A172 (cell line): Measurements from ENCODE around the gene UBAP2L. TPM values are rescaled to one million over a fixed set of nuclear protein-coding genes. Genes with fewer than 3 reads are reported as not detected.
"Not testable (repeated sequence)": the region's sequence is repeated elsewhere in the genome, so short reads cannot be mapped to it uniquely, and the experiment has no call there.

Experiments
- DNase-seq: peaks from one replicate; pipeline ENCODE4 v3.0.0-alpha.2; 2015; ENCODE audit warnings: low spot score
- total RNA-seq: library from RNA; depleted of rRNA; stranded (reverse); fragments of >200 nt; shearing (Covaris generic); gene quantifications from 2 replicates; pipeline ENCODE4 v1.2.3, GENCODE V29; 2014

The UBAP2L gene
- total RNA-seq, 1 experiment from 2014 or later: 148 TPM

DNA sequence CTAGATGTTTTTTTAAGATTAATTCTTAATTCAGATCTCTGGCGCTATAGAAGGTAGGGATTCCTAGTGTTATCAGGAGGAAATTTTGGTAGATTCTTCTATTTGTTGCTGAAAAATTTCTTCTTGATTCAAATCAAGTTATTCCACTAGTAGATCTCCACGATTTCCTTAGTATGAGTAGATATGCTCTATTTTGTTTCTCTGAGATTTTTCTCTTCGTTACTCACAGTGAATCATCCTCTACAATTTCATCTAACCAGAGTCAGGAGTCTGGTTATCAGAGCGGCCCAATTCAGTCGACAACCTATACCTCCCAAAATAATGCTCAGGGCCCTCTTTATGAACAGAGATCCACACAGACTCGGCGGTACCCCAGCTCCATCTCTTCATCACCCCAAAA lies 32.9 kb downstream of the UBAP2L start:
- no peak for DNase-seq

DNA sequence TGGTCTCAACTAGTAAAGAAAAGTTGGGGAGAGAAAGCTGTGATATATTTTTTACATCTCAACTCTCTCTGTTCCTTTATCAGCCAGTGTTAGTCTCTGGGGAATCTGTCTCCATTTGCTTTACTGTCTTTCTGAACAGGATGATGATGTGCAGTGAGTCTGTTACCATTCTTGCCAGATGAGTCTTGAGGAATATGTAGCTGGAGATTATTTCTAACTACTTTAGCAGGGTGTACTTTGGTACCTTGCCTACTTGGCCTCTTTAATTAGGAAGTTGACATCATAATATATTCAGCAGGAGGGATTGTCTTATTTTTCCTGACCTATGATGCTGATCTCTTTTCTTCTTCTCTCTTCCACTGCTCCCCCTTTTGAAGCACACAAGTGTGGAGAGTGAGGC lies 35.9 kb downstream of the UBAP2L start:
- no peak for DNase-seq

DNA sequence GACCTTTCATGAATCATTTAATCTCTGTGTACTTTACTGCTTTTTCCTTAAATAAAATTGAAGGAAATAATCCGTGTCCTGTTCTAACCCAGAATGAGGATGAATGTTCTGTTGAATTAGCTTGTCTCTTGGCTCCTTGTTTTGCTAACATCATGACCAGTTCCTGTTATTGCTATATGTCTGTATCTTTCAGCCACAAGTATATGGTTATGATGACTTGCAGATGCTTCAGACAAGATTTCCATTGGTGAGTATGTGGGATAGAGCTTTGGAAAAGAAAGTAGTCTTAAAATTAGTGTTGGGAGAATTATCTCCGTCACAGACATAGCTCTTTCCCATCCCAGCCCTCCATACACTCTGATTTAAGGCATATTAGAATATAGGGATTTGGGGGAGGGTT lies 38.0 kb downstream of the UBAP2L start:
- no peak for DNase-seq

DNA sequence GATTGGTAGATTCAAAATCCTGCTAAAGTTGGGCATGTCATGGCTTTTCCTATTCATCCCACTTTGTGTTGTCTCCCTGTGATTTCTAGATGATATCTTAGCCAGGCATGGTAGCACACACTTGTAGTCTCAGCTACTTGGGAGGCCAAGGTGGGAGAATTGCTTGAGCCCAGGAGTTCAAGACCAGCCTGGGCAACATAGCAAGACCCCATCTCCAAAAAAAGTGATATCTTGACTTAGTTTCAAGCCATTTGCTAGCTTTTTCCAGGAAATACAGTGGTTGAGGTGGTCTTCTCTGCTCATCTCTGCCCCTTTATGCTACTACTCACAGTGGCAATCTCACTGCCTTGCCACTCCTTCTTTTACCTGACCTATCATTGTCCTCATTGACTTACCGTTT lies 39.4 kb downstream of the UBAP2L start:
- no peak for DNase-seq

DNA sequence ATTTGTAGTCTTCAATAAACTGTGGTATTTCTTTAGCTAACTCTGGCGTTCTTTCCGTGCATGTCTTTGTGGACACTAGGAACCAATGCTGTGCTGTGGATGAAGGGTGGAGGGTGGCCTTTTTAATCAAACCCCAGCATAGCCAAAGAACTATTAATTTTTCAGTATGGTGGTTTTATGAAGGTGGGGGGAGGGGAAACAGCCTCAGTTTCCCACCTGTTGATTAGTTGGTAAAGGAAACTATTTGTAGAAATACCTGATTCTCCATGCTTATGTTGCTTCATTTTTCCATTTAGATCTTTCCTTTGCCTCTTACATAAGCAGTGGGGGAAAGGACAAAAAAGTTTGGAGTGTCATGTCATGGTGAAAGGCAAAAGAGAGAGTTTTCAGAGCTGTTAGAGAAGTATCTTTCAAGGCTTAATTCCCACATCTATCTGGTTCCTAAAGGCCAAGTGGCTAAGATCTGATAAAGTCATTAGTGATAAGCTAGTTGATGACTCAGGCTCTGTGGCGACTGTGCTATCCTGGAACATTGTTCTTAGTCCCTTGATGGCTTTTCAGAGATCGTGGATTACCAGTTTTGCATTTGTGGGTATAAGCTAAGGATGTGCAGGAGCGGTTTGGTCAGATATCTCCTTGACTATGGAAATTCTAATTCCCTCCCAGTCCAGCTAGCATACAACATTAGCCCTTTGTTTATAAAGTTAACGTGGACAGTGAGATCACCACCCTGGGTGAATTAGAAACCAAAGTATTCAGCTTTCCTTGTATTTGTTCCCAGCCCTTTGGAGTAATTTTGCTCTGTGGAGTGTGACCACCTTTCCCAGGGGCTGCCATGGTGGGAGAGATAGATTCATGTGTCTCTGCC lies 42.9 kb downstream of the UBAP2L start:
- DNase-seq: peak; percentile 73

DNA sequence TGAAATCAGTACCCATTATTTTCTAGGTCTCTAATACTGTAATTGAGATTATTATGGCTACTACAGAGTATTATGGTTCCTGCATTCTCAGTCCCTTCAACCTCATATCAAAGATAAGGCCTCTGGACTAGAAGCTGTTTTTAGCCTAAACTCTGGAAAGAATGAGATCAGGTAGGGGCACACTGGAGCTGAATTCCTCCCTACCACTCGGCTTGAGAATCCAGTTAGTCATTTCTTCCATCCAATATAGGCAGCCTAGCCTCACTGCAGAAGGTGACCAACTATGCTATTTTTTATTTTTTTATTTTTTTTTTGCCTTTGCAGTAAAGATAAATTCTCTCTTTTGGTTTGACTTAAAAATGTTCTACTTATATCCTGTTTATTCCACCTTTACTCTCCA lies 43.7 kb downstream of the UBAP2L start:
- DNase-seq: no peak

DNA sequence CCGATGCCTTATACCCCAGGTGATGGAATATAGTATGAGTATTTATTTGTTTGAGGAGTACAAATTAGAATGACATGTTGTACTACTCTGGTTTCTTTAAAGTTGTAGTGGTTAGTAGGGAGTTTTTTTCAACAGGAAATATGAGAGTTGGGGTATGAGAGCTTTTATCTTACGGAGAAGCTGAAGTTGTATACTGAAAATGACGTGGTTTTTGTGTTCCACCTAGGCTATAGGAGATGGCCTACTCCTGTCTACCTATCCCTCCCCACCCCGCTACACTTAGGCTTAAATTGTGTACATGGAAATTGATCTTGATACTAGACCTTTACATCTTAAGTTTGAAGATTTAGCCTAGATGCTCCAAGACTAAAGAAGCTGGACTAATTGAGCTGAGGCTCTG lies 44.8 kb downstream of the UBAP2L start:
- no peak for DNase-seq

DNA sequence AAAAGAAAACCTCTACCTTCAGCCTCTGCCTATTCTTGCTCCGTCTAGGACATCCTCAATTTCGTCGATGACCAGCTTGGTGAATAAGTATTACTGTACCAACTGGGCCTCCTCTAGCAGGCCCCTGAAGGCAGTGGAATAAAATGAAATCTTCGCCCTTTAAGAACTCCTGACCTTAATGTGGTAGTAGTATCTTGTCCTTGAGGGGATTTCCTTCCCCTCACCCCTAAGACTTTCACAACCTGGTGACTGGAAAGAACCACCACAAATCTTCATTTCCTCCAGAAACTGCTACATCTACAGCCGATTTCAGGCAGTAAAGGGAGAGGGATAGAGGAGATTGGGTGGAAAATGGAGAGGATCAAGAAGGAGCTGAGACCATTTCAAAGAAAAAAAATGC lies 50.1 kb downstream of the UBAP2L start:
- no peak for DNase-seq

DNA sequence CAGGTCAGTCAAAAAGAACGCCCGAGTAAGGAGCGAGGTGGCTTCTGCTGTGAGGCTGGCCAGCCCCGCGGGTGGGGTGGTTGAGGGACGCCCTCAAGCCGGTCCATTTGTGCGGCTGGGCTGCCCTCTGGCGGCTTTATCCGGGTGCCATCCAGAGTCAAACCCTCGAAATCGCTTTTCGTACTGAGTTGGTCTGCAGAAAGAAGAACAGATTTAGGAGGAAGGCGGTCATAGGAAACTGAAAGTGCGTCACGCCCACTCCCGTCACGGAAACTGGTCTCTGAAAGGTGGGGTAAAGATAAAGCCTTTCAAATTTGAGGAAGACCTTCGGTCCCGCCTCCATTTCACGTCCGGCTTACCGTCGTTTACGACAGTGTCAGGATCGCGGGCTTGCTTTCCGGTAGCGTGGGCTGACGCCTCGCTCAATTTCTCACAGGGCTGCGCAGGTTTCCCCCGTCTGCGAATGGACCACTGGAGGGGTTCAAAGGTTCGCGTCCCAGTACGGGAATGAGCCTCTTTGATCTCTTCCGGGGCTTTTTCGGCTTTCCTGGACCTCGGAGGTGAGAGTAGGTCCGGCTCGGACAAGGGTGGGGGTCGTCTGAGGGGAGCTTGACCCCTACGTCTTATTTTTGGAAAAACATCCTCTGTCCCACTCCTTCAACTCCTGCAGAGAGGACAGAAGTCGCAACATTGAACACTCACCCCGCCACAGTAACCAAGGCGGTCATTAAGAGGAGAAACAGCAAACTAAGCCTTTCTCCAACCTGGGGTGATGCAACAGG lies 51.7 kb downstream of the UBAP2L start, which contains the start of gene HAX1:
TSS of gene HAX1 (plus strand) at position 413 of the 782 bp plus-strand sequence. CDS start at position 508, 95 bp downstream.
- peak; percentile 98 for DNase-seq

DNA sequence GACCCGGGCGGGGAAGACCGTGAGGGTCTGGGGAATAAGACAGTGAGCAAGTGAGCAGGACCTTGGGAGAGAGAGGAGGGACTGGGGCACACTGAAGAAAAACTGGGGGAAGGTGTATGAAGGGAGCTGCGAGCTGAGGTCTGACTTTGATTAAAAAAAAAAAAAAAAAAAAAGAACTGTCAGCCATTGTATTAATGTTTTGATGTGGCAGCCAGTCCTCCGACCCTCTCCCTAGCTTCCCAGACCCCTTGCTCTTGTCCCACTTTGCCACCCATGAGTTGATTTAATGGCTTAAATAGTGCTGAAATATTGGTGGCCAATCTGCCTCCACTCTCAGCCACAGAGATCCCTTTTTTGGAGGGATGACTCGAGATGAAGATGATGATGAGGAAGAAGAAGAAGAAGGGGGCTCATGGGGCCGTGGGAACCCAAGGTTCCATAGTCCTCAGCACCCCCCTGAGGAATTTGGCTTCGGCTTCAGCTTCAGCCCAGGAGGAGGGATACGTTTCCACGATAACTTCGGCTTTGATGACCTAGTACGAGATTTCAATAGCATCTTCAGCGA lies 52.3 kb downstream of the UBAP2L start:
- no peak for DNase-seq

DNA sequence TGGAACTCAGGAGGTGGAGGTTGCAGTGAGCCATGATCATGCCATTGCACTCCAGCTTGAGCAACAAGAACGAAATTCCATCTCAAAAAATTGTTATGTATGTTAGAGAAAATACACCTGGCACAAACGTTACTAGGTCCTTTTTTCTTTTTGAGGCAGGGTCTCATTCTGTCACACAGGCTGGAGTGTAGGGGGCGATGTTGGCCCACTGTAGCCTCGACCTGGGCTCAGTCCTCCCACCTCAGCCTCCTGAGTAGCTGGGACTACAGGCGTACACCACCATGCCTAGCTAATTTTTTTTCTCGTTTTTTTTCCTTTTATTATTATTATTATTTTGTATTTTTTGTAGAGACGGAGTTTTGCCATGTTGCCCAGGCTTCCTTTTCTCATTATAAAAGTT lies 56.0 kb downstream of the UBAP2L start:
- no peak for DNase-seq

DNA sequence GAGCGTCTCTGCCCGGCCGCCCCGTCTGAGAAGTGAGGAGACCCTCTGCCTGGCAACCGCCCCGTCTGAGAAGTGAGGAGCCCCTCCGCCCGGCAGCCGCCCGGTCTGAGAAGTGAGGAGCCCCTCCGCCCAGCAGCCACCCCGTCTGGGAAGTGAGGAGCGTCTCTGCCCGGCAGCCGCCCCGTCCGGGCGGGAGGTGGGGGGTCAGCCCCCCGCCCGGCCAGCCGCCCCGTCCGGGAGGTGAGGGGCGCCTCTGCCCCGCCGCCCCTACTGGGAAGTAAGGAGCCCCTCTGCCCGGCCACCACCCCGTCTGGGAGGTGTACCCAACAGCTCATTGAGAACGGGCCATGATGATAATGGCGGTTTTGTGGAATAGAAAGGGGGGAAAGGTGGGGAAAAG lies 66.8 kb downstream of the UBAP2L start:
- not testable (repeated sequence) for DNase-seq

DNA sequence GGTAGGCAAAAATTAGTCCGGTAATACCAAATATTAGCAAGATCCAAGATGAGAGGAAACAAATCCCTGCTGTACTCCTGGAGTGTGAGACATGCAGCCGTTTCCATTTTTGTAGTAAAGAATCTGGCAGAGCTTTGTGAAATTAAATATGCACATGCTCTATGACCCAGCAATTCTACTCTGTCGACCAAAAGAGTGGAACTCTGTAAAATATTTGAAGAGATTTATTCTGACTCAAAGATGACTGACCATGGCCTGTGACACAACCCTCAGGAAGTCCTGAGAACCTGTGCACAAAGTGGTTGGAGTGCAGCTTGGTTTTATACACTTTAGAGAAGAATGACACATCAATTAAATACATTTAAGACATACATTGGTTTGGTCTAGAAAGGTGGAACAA lies 67.9 kb downstream of the UBAP2L start:
- DNase-seq: no peak

DNA sequence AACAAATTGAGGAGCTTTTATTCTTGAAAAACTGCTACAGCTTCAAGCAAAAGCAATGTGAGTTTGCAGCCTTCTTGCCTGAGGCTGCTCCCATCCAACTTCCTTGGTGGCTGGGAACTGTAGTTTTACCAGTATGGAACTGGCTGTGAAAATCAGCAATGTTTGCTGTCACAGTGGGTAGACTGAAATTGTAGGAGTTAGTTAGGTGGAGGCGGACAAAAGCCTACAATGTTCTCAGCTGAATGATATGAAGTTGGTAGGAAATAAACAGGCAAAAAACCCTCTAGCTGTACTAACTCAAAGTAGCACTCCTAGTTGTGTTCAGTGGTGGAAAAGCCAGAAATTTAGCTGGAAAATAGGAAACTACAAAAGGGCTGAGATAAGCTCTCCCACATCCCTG lies 70.2 kb downstream of the UBAP2L start:
- no peak for DNase-seq

DNA sequence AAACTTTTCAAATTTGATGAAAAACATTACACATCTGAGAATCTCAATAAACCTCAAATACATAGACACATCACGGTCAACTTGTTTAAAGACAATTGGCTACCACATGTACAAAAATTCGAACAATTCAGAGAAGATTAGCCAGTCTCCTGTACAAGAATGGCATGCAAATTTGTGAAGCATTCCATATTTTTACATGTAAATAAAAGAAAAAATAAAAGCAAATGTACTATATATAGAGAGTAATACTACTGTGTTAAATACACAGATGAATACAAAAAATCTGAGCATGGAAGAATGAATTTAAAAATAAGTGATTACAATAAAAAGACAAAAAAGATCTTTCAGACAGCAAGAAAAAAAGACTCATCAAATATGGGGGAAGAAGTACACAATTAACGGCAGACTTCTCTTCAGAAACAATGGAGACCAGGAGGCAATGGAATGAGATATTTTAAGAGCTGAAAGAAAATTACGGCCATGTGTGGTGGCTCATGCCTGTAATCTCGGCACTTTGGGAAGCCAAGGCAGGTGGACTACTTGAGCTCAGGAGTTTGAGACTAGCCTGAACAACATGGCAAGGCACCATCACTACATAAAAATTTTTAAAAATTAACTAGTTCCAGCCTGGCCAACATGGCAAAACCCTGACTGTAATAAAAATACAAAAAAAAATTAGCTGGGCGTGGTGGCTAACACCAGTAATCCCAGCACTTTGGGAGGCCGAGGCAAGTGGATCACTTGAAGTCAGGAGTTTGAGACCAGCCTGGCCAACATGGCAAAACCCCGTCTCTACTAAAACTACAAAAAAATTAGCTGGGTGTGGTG lies 74.9 kb downstream of the UBAP2L start:
- DNase-seq: no peak

DNA sequence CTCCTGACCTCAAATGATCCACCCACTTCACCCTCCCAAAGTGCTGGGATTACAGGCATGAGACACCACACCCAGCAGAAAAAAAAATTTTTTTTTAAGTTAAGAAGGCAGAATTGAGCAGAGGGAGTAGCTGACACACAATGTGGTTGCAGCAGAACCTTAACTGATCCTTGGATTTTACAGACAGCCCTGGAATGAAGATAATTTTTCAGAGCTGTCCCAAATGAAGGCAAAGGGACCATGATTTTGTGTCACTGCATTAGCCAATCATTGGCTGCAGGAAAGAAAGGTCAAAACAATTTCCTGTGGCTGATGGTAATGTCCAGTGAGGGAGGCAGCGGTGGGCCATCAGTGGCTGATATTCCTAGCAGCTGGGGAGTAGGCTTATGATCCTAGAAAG lies 80.8 kb downstream of the UBAP2L start:
- DNase-seq: no peak

DNA sequence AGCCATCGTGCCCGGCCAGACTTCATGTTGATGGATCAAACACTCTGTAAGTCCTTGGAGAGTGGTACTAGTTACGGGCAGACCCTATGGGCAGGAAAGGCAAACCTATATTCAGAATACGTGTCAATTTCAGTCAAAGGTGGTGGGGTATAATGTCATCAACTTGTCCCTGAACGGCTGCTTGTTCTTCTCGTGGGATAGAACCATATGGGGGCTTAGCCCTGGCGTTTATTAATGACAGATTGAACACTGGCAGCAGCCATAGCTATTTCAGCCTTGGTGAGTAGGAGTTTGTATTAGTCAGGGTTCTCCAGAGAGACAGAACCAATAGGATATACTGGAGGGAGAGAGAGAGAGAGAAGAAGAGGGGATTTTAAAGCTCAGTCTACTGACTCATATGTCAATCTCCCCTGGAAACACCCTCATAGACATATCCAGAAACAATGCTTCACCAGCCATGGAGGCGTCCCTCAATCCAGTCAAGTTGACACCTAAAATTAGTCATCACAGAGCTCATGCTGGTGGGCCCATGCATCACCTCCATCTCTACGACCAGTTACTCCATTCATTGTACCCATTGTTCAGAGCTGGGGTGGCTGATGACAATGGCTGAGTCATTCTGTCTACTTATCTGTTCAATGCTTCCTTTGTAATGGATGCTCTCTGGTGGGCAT lies 84.0 kb downstream of the UBAP2L start:
- peak; percentile 76 for DNase-seq

DNA sequence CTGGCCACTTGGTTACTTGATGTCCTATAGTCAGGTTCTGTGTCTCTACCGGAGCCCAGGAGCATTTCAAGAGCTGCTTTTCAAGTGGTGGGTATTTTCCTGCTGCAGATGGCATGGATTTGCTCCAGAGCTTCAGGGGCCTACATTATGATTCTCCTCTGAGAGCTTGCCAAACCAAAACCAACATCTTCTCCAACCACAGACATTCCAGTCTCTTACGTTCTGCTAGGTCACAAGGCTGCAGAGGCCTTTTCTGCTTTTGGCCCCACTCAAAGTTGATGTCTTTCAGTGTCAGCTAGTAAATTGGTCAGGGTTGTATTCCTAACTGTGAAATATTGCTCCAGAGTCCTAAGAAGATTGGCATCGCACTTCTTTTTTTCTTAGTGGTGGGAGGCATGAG lies 85.4 kb downstream of the UBAP2L start:
- peak; percentile 70 for DNase-seq

DNA sequence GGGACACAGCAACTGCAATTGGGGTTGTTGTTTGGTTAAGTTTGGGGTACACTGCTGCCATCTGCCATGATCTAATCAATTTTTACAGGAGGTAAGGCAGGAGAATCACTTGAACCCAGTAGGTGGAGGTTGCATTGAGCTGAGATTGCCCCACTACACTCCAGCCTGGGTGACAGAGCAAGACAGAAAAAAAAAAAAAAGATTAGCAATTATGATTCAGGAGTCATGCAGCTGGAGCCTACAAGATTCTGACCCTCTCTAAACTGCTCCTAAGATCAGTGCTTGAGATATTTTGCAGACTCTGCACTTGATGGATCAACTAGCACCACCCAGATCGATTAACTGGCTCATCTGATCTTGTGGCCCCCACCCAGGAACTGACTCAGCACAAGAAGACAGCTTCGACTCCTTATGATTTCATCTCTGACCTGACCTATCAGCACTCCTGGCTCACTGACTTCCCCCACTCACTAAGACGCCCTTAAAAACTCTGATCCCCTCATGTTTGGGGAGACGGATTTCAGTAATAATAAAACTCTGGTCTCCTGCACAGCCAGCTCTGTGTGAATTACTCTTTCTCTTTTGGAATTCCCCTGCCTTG lies 87.0 kb downstream of the UBAP2L start:
- DNase-seq: not testable (repeated sequence)

DNA sequence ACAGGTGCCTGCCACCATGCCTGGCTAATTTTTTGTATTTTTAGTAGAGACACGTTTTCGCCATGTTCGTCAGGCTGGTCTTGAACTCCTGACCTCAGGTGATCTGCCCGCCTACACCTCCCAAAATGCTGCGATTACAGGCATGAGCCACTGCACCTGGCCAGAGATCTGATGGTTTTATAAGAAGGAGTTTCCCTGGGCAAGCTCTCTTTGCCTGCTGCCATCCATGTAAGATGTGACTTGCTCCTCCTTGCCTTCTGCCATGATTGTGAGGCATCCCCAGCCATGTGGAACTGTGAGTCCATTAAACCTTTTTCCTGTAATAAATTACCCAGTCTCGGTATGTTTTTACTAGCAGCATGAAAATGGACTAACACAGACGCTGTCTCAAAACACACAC lies 88.4 kb downstream of the UBAP2L start:
- DNase-seq: not testable (repeated sequence)
